Measurements from ENCODE around the gene EFCC1. TPM values are rescaled to one million over a fixed set of nuclear protein-coding genes. Genes with fewer than 3 reads are reported as not detected.

Gene EFCC1
- total and polyA plus RNA-seq, 2 experiments from 2014 or later: 0.07 TPM; not detected in 1

DNA sequence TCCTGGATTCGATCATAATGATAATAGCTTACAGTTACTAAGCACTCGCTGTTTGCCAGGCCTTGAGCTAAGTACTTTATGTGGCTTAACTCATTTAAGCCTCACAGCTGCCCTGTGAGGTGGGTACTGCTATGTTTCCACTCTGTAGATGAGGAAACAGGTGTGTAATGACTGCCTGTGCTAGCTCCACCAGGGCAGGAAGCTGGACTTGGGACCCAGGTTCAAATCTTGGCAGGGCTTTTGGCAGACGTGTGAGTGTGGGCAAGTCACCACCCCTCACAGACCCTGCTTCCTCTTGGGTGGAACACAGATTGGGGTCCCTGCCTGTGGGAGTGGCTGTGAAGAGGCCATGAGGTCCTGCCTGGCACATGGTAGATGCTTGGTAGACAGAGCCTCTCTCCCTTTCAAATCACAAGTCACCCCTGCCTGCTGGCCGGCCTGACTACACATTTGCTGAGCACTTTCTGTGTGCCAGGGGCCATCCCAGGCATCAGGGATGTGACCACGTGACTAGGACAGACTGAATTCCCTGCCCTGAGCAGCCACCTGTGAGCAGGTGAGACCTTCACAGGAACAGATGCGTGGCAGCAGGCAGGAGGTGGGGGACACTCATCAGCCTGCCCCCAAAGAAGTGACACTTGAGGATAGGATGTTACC lies 3.7 kb downstream of the EFCC1 start:
- no peaks in the 10 kb centered on the region for H3K36me3 ChIP-seq
- DNase-seq (ENCODE audit: low read depth in 1 of 2, low spot score in 1 of 2): no peak
- H3K9me3 ChIP-seq (ENCODE audit: low read depth): no peaks in the 10 kb centered on the region
- H3K27ac ChIP-seq: no peak overlapping the region
- peaks cover 100% of the 10 kb centered on the region for H3K27me3 ChIP-seq
- TF ChIP-seq, protein P1, sequence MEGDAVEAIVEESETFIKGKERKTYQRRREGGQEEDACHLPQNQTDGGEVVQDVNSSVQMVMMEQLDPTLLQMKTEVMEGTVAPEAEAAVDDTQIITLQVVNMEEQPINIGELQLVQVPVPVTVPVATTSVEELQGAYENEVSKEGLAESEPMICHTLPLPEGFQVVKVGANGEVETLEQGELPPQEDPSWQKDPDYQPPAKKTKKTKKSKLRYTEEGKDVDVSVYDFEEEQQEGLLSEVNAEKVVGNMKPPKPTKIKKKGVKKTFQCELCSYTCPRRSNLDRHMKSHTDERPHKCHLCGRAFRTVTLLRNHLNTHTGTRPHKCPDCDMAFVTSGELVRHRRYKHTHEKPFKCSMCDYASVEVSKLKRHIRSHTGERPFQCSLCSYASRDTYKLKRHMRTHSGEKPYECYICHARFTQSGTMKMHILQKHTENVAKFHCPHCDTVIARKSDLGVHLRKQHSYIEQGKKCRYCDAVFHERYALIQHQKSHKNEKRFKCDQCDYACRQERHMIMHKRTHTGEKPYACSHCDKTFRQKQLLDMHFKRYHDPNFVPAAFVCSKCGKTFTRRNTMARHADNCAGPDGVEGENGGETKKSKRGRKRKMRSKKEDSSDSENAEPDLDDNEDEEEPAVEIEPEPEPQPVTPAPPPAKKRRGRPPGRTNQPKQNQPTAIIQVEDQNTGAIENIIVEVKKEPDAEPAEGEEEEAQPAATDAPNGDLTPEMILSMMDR (IDR thresholded peaks at IDR 0.05; ENCODE audit: low read depth, low read length): no peak
- H3K4me3 ChIP-seq: no peak overlapping the region
- H3K4me1 ChIP-seq (ENCODE audit: low read depth): no peaks in the 10 kb centered on the region

DNA sequence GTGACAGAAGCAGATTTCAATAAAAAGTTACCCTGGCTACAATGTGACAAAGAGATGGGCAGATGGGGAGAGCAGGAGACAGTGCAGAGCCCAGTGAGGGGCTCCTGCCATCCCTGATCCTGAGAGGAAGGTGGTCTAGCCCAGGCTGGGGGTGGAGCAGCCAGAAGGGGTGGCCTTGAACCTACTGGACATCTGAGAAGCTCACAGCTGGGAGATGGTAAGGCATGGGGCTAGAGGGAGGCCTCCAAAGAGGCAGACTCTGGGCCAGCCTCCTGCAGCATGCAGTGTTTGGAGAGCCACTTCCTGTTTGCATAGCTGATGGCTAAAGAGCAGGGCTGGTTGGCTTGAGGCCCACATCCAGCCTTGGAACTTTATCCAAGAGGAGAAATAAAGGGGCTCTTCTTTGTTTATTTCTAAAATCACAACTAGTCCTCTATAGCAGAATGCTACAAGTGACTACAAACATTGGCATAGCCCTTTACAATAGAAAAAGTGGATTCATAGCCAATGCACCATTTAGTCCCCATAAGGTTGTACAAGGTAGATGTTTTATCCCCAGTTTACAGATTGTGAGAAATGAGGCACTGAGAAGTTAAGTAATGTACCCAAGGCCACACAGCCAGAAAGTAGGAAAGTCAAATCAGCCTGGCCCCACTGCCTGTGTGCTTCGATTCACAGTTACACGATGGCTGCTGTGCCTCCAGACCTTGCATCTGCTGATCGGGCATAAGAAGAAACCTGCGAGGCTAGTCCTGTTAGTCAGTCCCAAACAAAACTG lies 4.6 kb downstream of the EFCC1 start:
- Histone ChIP-seq H3K4me1 (ENCODE audit: low read depth) (no peaks in the 10 kb centered on the region), H3K27me3 (peaks cover 91% of the 10 kb centered on the region), H3K36me3 (no peaks in the 10 kb centered on the region), H3K9me3 (ENCODE audit: low read depth) (no peaks in the 10 kb centered on the region), H3K27ac (no peak overlapping the region), H3K4me3 (no peak overlapping the region)
- DNase-seq (ENCODE audit: low read depth in 1 of 2, low spot score in 1 of 2): peak in 1 of 2 donors; percentile 70
- TF ChIP-seq, protein P1 (IDR thresholded peaks at IDR 0.05; ENCODE audit: low read depth, low read length): no peak

DNA sequence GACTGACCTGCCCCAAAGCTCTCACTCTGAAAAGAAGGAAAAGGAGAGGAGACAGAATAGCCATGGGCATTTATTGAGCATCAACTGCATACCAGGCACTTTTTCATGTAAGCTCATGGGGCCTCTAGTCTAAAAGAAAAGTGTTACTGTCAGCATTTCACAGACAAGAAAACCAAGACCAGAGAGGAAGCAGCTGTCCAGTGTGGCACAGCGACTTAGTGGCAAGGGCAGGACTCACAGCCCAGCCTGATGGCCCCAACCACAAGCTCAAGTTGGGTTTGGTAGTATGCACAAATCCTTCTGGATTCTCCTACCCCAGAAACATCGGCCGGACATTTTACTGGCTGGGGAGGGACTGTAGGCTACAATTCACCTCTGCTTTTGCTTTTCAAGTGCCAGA lies 5.8 kb downstream of the EFCC1 start:
- H3K36me3 ChIP-seq: no peaks in the 10 kb centered on the region
- H3K27me3 ChIP-seq: peaks cover 80% of the 10 kb centered on the region
- H3K4me1 ChIP-seq (ENCODE audit: low read depth): no peaks in the 10 kb centered on the region
- H3K9me3 ChIP-seq (ENCODE audit: low read depth): no peaks in the 10 kb centered on the region
- TF ChIP-seq, protein P1 (IDR thresholded peaks at IDR 0.05; ENCODE audit: low read depth, low read length): no peak
- no peak overlapping the region for H3K27ac ChIP-seq
- H3K4me3 ChIP-seq: no peak overlapping the region
- no peak for DNase-seq (ENCODE audit: low read depth in 1 of 2, low spot score in 1 of 2)

DNA sequence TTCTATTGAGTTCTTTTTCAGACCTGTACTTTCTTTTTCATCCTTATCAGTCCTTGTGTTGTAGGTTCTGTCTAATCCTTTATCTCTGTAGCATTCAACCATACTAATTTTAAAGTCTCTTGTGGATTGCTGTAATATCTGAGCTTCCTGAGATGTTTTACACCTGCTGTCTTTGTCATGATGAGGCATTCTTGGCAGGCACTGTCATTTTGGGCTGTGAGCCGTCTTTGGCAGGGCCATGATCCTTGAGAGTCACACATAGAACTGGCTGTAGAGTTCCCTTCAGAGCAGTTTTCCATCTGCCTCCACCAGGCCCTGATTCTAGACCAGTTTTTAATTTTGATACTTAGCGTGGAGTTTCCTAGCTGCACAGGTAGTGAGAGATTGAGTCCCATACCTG lies 6.7 kb downstream of the EFCC1 start:
- peaks cover 71% of the 10 kb centered on the region for H3K27me3 ChIP-seq

GRCh38 chr3:129009266-129009665 lies 8.2 kb downstream of the EFCC1 start:
- Histone ChIP-seq H3K9me3 (ENCODE audit: low read depth) (no peaks in the 10 kb centered on the region), H3K4me1 (ENCODE audit: low read depth) (no peaks in the 10 kb centered on the region), H3K4me3 (no peak overlapping the region), H3K36me3 (no peaks in the 10 kb centered on the region), H3K27ac (no peak overlapping the region), H3K27me3 (peaks cover 56% of the 10 kb centered on the region)
- no peak for DNase-seq (ENCODE audit: low read depth in 1 of 2, low spot score in 1 of 2)
- TF ChIP-seq, protein P1 (IDR thresholded peaks at IDR 0.05; ENCODE audit: low read depth, low read length): no peak

More for the DNA sequence above, 6.7 kb downstream of the EFCC1 start:
- TF ChIP-seq, protein P1 (IDR thresholded peaks at IDR 0.05; ENCODE audit: low read depth, low read length): no peak
- H3K4me1 ChIP-seq (ENCODE audit: low read depth): no peaks in the 10 kb centered on the region
- no peak for DNase-seq (ENCODE audit: low read depth in 1 of 2, low spot score in 1 of 2)
- H3K27ac ChIP-seq: no peak overlapping the region
- no peaks in the 10 kb centered on the region for H3K9me3 ChIP-seq (ENCODE audit: low read depth)
- no peak overlapping the region for H3K4me3 ChIP-seq
- no peaks in the 10 kb centered on the region for H3K36me3 ChIP-seq

Data from cardiac muscle cell (in vitro differentiated cells and primary cell).